Measurements from ENCODE around the gene LARGE1.

The LARGE1 gene

GRCh38 chr22:33426451-33426850, 493.8 kb downstream of the LARGE1 start:
- DNase-seq = no peak
- Histone ChIP-seq H3K27ac (ENCODE audit: low read length) (no peak overlapping the region), H3K4me3 (ENCODE audit: low read depth in 1 of 2, low read length in 2 of 2) (no peak overlapping the region), H3K9ac (ENCODE audit: low read depth, low read length) (no peak overlapping the region), H3K27me3 (ENCODE audit: insufficient read depth, low read length, poor library complexity) (no peaks in the 10 kb centered on the region), H3K9me3 (ENCODE audit: insufficient read depth, low read length, severe bottlenecking) (no peaks in the 10 kb centered on the region), H2AFZ (ENCODE audit: low read depth, low read length) (no peak overlapping the region), H3K4me1 (ENCODE audit: insufficient read depth, low read length) (no peaks in the 10 kb centered on the region), H3K79me2 (ENCODE audit: insufficient read depth, low read length) (no peaks in the 10 kb centered on the region), H3K36me3 (ENCODE audit: insufficient read depth, low read length) (no peaks in the 10 kb centered on the region), H4K20me1 (ENCODE audit: insufficient read depth, low read length) (no peaks in the 10 kb centered on the region), H3K4me2 (ENCODE audit: insufficient read depth, low read length) (no peak overlapping the region)
- no peak for ATAC-seq (ENCODE audit: insufficient read depth, low read depth)
- TF ChIP-seq EZH2 (IDR thresholded peaks at IDR 0.05; ENCODE audit: borderline replicate concordance, low read depth, low read length, severe bottlenecking) = no peak
- no peak for TF ChIP-seq CTCF (IDR thresholded peaks at IDR 0.05; ENCODE audit: borderline replicate concordance, extremely low read depth, low read length, poor library complexity, severe bottlenecking)

DNA sequence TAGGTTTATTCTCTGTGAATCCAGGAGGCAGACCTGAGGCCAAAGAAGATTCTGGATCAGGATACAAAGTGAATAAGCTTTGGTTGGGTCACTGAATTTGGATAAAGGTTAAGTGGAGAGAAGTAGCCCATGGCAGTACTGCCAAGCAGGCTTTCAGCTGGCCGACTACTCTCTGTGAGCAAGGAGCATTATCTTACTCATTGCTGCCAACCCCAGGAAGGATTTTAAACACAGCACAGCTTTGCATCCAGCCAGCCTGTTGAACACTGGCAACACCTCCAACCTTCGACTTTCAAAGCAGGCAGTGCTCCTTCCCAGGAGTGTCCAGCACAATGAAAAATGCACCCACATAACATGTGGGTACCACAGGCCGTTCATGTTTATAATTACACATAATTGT, 498.4 kb downstream of the LARGE1 start:
- Histone ChIP-seq H3K9ac (ENCODE audit: low read depth, low read length) (no peak overlapping the region), H3K4me3 (ENCODE audit: low read depth in 1 of 2, low read length in 2 of 2) (no peak overlapping the region), H3K4me1 (ENCODE audit: insufficient read depth, low read length) (no peaks in the 10 kb centered on the region), H3K79me2 (ENCODE audit: insufficient read depth, low read length) (no peaks in the 10 kb centered on the region), H2AFZ (ENCODE audit: low read depth, low read length) (no peak overlapping the region), H3K36me3 (ENCODE audit: insufficient read depth, low read length) (no peaks in the 10 kb centered on the region), H4K20me1 (ENCODE audit: insufficient read depth, low read length) (no peaks in the 10 kb centered on the region), H3K9me3 (ENCODE audit: insufficient read depth, low read length, severe bottlenecking) (peaks cover 5% of the 10 kb centered on the region), H3K27ac (ENCODE audit: low read length) (no peak overlapping the region), H3K27me3 (ENCODE audit: insufficient read depth, low read length, poor library complexity) (no peaks in the 10 kb centered on the region), H3K4me2 (ENCODE audit: insufficient read depth, low read length) (no peak overlapping the region)
- DNase-seq (no peak), ATAC-seq (ENCODE audit: insufficient read depth, low read depth) (no peak)
- TF ChIP-seq EZH2 (IDR thresholded peaks at IDR 0.05; ENCODE audit: borderline replicate concordance, low read depth, low read length, severe bottlenecking) = no peak
- TF ChIP-seq CTCF (IDR thresholded peaks at IDR 0.05; ENCODE audit: borderline replicate concordance, extremely low read depth, low read length, poor library complexity, severe bottlenecking) = no peak

DNA sequence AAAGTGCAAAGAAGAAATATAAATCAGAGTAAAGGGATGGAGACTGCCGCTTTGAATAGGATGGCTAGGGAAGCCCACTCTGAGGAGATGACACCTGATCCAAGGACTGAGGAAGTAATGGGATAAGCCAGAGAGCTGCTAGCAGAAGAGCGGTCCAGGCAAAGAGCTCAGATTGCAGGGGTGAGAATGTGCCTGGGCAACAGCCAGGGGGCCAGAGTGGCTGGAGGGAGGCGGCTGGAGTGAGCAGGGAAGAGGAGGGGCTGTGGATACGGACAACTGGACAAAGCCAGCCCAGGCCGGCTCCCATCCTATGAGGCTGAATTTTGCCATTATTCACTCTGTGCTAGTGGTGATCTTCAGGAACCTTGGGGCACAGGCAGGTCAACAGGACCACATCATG, 501.8 kb downstream of the LARGE1 start:
- no peaks in the 10 kb centered on the region for H3K4me1 ChIP-seq (ENCODE audit: insufficient read depth, low read length)
- H3K36me3 ChIP-seq (ENCODE audit: insufficient read depth, low read length) = no peaks in the 10 kb centered on the region
- H2AFZ ChIP-seq (ENCODE audit: low read depth, low read length) = no peak overlapping the region
- H3K27me3 ChIP-seq (ENCODE audit: insufficient read depth, low read length, poor library complexity) = no peaks in the 10 kb centered on the region
- no peak overlapping the region for H3K4me2 ChIP-seq (ENCODE audit: insufficient read depth, low read length)
- no peaks in the 10 kb centered on the region for H3K79me2 ChIP-seq (ENCODE audit: insufficient read depth, low read length)
- DNase-seq = no peak
- no peak overlapping the region for H3K9ac ChIP-seq (ENCODE audit: low read depth, low read length)
- H4K20me1 ChIP-seq (ENCODE audit: insufficient read depth, low read length) = no peaks in the 10 kb centered on the region
- no peak overlapping the region for H3K27ac ChIP-seq (ENCODE audit: low read length)
- no peak overlapping the region for H3K4me3 ChIP-seq (ENCODE audit: low read depth in 1 of 2, low read length in 2 of 2)
- peaks cover 5% of the 10 kb centered on the region for H3K9me3 ChIP-seq (ENCODE audit: insufficient read depth, low read length, severe bottlenecking)
- no peak for TF ChIP-seq EZH2 (IDR thresholded peaks at IDR 0.05; ENCODE audit: borderline replicate concordance, low read depth, low read length, severe bottlenecking)
- TF ChIP-seq CTCF (IDR thresholded peaks at IDR 0.05; ENCODE audit: borderline replicate concordance, extremely low read depth, low read length, poor library complexity, severe bottlenecking) = no peak
- ATAC-seq (ENCODE audit: insufficient read depth, low read depth) = no peak

- no peak for DNase-seq
- Histone ChIP-seq H3K9me3 (ENCODE audit: insufficient read depth, low read length, severe bottlenecking) (peaks cover 5% of the 10 kb centered on the region), H4K20me1 (ENCODE audit: insufficient read depth, low read length) (no peaks in the 10 kb centered on the region), H3K4me3 (ENCODE audit: low read depth in 1 of 2, low read length in 2 of 2) (no peak overlapping the region), H2AFZ (ENCODE audit: low read depth, low read length) (no peak overlapping the region), H3K27me3 (ENCODE audit: insufficient read depth, low read length, poor library complexity) (no peaks in the 10 kb centered on the region), H3K79me2 (ENCODE audit: insufficient read depth, low read length) (no peaks in the 10 kb centered on the region), H3K27ac (ENCODE audit: low read length) (no peak overlapping the region), H3K36me3 (ENCODE audit: insufficient read depth, low read length) (no peaks in the 10 kb centered on the region), H3K4me2 (ENCODE audit: insufficient read depth, low read length) (no peak overlapping the region), H3K4me1 (ENCODE audit: insufficient read depth, low read length) (no peaks in the 10 kb centered on the region), H3K9ac (ENCODE audit: low read depth, low read length) (no peak overlapping the region)
- TF ChIP-seq CTCF (IDR thresholded peaks at IDR 0.05; ENCODE audit: borderline replicate concordance, extremely low read depth, low read length, poor library complexity, severe bottlenecking) (no peak), EZH2 (IDR thresholded peaks at IDR 0.05; ENCODE audit: borderline replicate concordance, low read depth, low read length, severe bottlenecking) (no peak)
- ATAC-seq (ENCODE audit: insufficient read depth, low read depth) = no peak
These were observed 504.9 kb downstream of the LARGE1 start for GRCh38 chr22:33415401-33415800.

All from DND-41 (cell line).